Endothelial cell of umbilical vein (primary cell): ENCODE measurements around the gene IGF2BP2. TPM values are rescaled to one million over a fixed set of nuclear protein-coding genes. Genes with fewer than 3 reads are reported as not detected.

Experiments
- BruUV-seq: library from RNA; stranded (reverse); fragments of 400-500 nt; replicated peaks from 2 replicates; lab custom pipeline; 2021; lab: Mats Ljungman, UMichigan
- CTCF ChIA-PET: fragments of 300-600, 350-600 bp; sonication (Branson Sonifier 250); formaldehyde crosslinking; loops from one replicate; lab custom pipeline; 2021; ENCODE audit warnings: antibody characterized with exemption, inconsistent platforms; lab: Charles Lee
- POLR2A ChIA-PET: fragments of 300-600, 350-600 bp; sonication (Branson Sonifier 250); formaldehyde crosslinking; loops from one replicate; lab custom pipeline; 2021; ENCODE audit warnings: antibody characterized with exemption, inconsistent platforms; lab: Charles Lee
- DNase-seq: peaks from one replicate; pipeline ENCODE4 v3.0.0-alpha.2; 2011; ENCODE audit warnings: low read depth, low spot score
- FAIRE-seq: peaks from 2 replicates; lab custom pipeline; 2011; peaks lifted over from hg19 to GRCh38; lab: Jason Lieb, UNC
- H2AFZ ChIP-seq: 2 replicates; pipeline ENCODE4 v1.6.0; 2012; ENCODE audit warnings: low read depth, low read length, control low read depth, inconsistent platforms
- H3K27ac ChIP-seq: 2 replicates; pipeline ENCODE4 v1.5.1; 2011; ENCODE audit warnings: low read depth, mild to moderate bottlenecking, control low read depth, low read length, moderate library complexity; ENCODE audit not compliant: insufficient read depth
- H3K27me3 ChIP-seq, 2 experiments: 2 replicates each; pipeline versions ENCODE4 v1.6.0 to v1.6.1; 2011; ENCODE audit warnings: low read length in 2 of 2, mixed read lengths in 1 of 2; ENCODE audit not compliant: control insufficient read depth in 2 of 2, insufficient read depth in 2 of 2
- H3K36me3 ChIP-seq, 2 experiments: 2 replicates in 1 of 2; 3 replicates in 1 of 2; pipeline ENCODE4 v1.5.1; 2011; ENCODE audit warnings: low read length in 2 of 2, mild to moderate bottlenecking in 1 of 2, moderate library complexity in 1 of 2; ENCODE audit not compliant: control insufficient read depth in 2 of 2, insufficient read depth in 2 of 2; ENCODE audit errors: extremely low read depth in 1 of 2
- H3K4me1 ChIP-seq: 3 replicates; pipeline ENCODE4 v1.5.1; 2011; ENCODE audit warnings: mild to moderate bottlenecking, low read length; ENCODE audit not compliant: control insufficient read depth, insufficient read depth; ENCODE audit errors: extremely low read depth
- H3K4me2 ChIP-seq: 2 replicates; pipeline ENCODE4 v1.6.1; 2011; ENCODE audit warnings: low read length, control low read depth, mixed read lengths; ENCODE audit not compliant: insufficient read depth
- H3K4me3 ChIP-seq, 3 experiments: fragments of 200-600 bp in 1 of 3; sonication (generic), shearing (Covaris generic) in 1 of 3; replicated peaks in 1 of 3; 2 replicates each; pipeline ENCODE4 v1.5.1; 2011 to 2016; ENCODE audit warnings: control low read depth in 3 of 3, low read length in 3 of 3, mild to moderate bottlenecking in 2 of 3, inconsistent platforms in 1 of 3, low read depth in 1 of 3, moderate library complexity in 1 of 3; ENCODE audit not compliant: insufficient read depth in 1 of 3
- H3K79me2 ChIP-seq: 2 replicates; pipeline ENCODE4 v1.6.0; 2012; ENCODE audit warnings: low read length, inconsistent platforms; ENCODE audit not compliant: control insufficient read depth, insufficient read depth
- H3K9ac ChIP-seq: replicated peaks from 2 replicates; pipeline ENCODE3; 2011; ENCODE audit warnings: low read length, control low read depth; ENCODE audit not compliant: insufficient read depth; ENCODE audit errors: extremely low read depth
- H3K9me1 ChIP-seq: replicated peaks from 3 replicates; pipeline ENCODE4 v1.6.0; 2011; ENCODE audit warnings: mild to moderate bottlenecking, low read length; ENCODE audit not compliant: control insufficient read depth, insufficient read depth; ENCODE audit errors: extremely low read depth
- H3K9me3 ChIP-seq: replicated peaks from 2 replicates; pipeline ENCODE4 v1.5.1; 2012; ENCODE audit warnings: low read length, inconsistent platforms; ENCODE audit not compliant: control insufficient read depth, insufficient read depth
- H4K20me1 ChIP-seq: replicated peaks from 2 replicates; pipeline ENCODE3; 2011; ENCODE audit warnings: mild to moderate bottlenecking, low read length; ENCODE audit not compliant: control insufficient read depth, insufficient read depth; ENCODE audit errors: extremely low read depth
- EZH2 ChIP-seq: IDR thresholded peaks from 2 replicates; pipeline ENCODE4 v1.6.1; 2012; ENCODE audit warnings: borderline replicate concordance, low read depth, mild to moderate bottlenecking, moderate library complexity, low read length, inconsistent platforms; ENCODE audit not compliant: severe bottlenecking
- FOS ChIP-seq: IDR thresholded peaks from 2 replicates; pipeline ENCODE4 v1.6.1; 2011; ENCODE audit warnings: mild to moderate bottlenecking, low read length, moderate library complexity, borderline replicate concordance; ENCODE audit not compliant: insufficient read depth
- GATA2 ChIP-seq: IDR thresholded peaks from 2 replicates; pipeline ENCODE4 v1.7.0; 2011; ENCODE audit warnings: low read depth, mild to moderate bottlenecking, moderate library complexity, mixed read lengths, low read length; ENCODE audit not compliant: insufficient read length, insufficient read depth
- JUN ChIP-seq: IDR thresholded peaks from 2 replicates; pipeline ENCODE4 v1.6.1; 2011; ENCODE audit warnings: borderline replicate concordance, low read depth; ENCODE audit not compliant: insufficient read length, insufficient read depth
- MYC ChIP-seq: IDR thresholded peaks from one replicate; pipeline ENCODE4 v1.6.1; 2011; ENCODE audit warnings: mild to moderate bottlenecking, low read depth, low read length
- POLR2A ChIP-seq: IDR thresholded peaks from 2 replicates; pipeline ENCODE4 v1.6.1; 2012; ENCODE audit warnings: low read depth, mild to moderate bottlenecking, control low read depth, low read length
- POLR2AphosphoS5 ChIP-seq: IDR thresholded peaks from 2 replicates; pipeline ENCODE4 v1.6.1; 2012; ENCODE audit warnings: low read depth, mild to moderate bottlenecking, control low read depth, low read length, moderate library complexity; ENCODE audit not compliant: insufficient read depth
- dilution Hi-C: fragments of 300-500 bp; cut with MboI; formaldehyde crosslinking; loops from one replicate; pipeline ENCODE4 v1.15.0; 2019; ENCODE audit warnings: low sequenced_read_pairs; ENCODE audit not compliant: extremely low pct_ligation_motif_present
- intact Hi-C: fragments of 100-400 bp; cut with micrococcal nuclease; formaldehyde crosslinking; loops from one replicate; pipeline ENCODE4 v1.10.0; 2022
- polyA plus RNA-seq, 4 experiments: library from polyadenylated mRNA; depleted of rRNA in 3 of 4; stranded (reverse) in 3 of 4; unstranded in 1 of 4; fragments of >200 nt; gene quantifications; 2 replicates each; pipeline versions ENCODE4 v1.2.1 to v1.2.3, GENCODE V29; 2011 to 2012; ENCODE audit warnings: missing spikeins in 1 of 4
- total RNA-seq: library from RNA; stranded (reverse); gene quantifications from 2 replicates; pipeline ENCODE4 v1.2.3, GENCODE V29; 2021
- TF ChIP-seq, protein P1 (sequence below), 2 donors: IDR thresholded peaks; 1 replicate in 1 of 2; 2 replicates in 1 of 2; pipeline ENCODE4 v1.5.1; 2011; ENCODE audit warnings: low read length in 2 of 2, mild to moderate bottlenecking in 2 of 2, moderate library complexity in 2 of 2, control low read depth in 1 of 2, inconsistent platforms in 1 of 2, low read depth in 1 of 2; ENCODE audit not compliant: insufficient read depth in 1 of 2; ENCODE audit errors: extremely low read depth in 1 of 2
- TF ChIP-seq, protein P2 (sequence below): IDR thresholded peaks from 2 replicates; pipeline ENCODE4 v1.6.1; 2011; ENCODE audit not compliant: insufficient read depth, insufficient read length

Gene IGF2BP2
- total and polyA plus RNA-seq, 2 donors (not counting 3 experiments of a cell fraction or from before 2014, with no cell fraction given): 10.7 to 130 TPM

DNA sequence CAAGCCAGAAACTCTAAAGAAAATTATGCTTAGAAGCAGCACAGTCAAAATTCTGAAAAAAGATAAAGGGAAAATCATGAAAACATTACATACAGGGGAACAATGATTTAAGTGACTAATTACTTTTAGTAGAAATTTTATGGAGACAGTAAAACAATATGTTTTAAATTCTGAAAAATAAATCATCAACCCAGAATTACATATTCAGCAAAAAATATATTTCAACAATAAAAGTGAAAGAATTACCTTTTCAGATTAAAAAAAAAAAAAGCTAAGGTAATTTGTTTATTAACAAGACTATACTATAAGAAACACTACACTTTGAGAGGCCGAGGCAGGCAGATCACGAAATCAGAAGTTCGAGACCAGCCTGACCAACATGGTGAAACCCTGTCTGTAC is 32.4 kb upstream of the IGF2BP2 start:
- no peaks in the 10 kb centered on the region for H3K36me3 ChIP-seq
- H3K4me3 ChIP-seq: no peak overlapping the region
- no peaks in the 10 kb centered on the region for H3K4me1 ChIP-seq
- CTCF ChIA-PET: interaction anchor here (0.7 kb wide), 1 partner anchor 197 kb away, joined by 3 read pairs; no protein-coding TSS in a partner anchor
- H3K9me1 ChIP-seq: no peaks in the 10 kb centered on the region
- H3K4me2 ChIP-seq: no peak overlapping the region
- H3K9me3 ChIP-seq: no peaks in the 10 kb centered on the region
- DNase-seq (no peak), FAIRE-seq (no peak)
- no peaks in the 10 kb centered on the region for H4K20me1 ChIP-seq
- POLR2A ChIA-PET: no interaction called here
- no peaks in the 10 kb centered on the region for H3K79me2 ChIP-seq
- no peak overlapping the region for H3K9ac ChIP-seq
- TF ChIP-seq, protein P1, sequence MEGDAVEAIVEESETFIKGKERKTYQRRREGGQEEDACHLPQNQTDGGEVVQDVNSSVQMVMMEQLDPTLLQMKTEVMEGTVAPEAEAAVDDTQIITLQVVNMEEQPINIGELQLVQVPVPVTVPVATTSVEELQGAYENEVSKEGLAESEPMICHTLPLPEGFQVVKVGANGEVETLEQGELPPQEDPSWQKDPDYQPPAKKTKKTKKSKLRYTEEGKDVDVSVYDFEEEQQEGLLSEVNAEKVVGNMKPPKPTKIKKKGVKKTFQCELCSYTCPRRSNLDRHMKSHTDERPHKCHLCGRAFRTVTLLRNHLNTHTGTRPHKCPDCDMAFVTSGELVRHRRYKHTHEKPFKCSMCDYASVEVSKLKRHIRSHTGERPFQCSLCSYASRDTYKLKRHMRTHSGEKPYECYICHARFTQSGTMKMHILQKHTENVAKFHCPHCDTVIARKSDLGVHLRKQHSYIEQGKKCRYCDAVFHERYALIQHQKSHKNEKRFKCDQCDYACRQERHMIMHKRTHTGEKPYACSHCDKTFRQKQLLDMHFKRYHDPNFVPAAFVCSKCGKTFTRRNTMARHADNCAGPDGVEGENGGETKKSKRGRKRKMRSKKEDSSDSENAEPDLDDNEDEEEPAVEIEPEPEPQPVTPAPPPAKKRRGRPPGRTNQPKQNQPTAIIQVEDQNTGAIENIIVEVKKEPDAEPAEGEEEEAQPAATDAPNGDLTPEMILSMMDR (IDR thresholded peaks at IDR 0.05; ENCODE audit: extremely low read depth in 1 of 2, insufficient read depth in 1 of 2, low read depth in 1 of 2, low read length in 2 of 2): no peak
- TF ChIP-seq, protein P2, sequence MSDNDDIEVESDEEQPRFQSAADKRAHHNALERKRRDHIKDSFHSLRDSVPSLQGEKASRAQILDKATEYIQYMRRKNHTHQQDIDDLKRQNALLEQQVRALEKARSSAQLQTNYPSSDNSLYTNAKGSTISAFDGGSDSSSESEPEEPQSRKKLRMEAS: no peak
- TF ChIP-seq MYC (no peak), POLR2AphosphoS5 (no peak), EZH2 (no peak), GATA2 (no peak), FOS (no peak), JUN (no peak), POLR2A (no peak)
- intact Hi-C loops (no loop called here), dilution Hi-C loops (no loop called here)
- H3K27ac ChIP-seq: no peak overlapping the region
- H3K27me3 ChIP-seq: no peaks in the 10 kb centered on the region
- H2AFZ ChIP-seq: no peak overlapping the region
- BruUV-seq: no TSS peak
